Activated CD8-positive, alpha-beta memory T cell treated with anti-CD3 and anti-CD28 coated beads, Interleukin-2, amount 50 U/mL, for 1 hour (primary cell): ENCODE data around the gene PROB1.
"Not testable (repeated sequence)": the region's sequence is repeated elsewhere in the genome, so short reads cannot be mapped to it uniquely, and the experiment has no call there.

Experiments
- DNase-seq: peaks from one replicate; pipeline ENCODE4 v3.0.0-alpha.2; 2020; ENCODE audit errors: extremely low read depth

PROB1 gene

DNA sequence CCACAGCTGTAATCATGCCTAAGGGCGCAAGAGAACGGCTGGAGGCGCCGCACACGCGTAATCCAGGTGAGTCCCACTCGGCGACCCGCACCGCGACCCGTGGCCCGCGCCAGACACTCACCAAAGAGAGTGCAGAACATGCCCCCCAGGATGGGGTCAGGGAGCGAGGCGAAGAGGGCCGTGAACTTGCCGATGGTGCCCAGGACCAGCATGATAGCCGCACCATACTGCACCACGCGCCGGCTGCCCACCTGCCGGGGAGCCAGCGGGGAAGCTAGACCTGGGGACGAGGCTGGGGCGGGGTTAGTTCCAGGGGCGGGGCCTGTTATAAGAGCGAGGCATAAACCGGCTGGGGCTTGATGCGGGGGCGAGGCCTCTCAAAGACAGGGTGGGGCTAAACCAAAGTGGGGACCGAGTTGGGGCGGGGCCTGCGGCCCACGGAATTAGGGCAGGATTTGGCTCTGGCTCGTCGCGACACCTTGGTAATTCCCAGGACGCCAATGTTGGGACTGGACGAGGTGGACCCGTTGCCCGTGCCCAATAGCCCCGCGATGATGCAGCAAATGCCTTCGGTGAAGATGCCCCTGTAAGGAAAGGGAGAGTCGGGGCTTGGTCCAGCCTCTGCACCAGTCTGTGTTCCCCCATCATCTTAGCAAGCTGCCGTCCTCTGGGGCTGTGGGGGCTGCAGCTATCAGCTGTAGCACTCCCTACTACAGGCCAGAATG, 16.6 kb downstream of the PROB1 start:
- DNase-seq: no peak

DNA sequence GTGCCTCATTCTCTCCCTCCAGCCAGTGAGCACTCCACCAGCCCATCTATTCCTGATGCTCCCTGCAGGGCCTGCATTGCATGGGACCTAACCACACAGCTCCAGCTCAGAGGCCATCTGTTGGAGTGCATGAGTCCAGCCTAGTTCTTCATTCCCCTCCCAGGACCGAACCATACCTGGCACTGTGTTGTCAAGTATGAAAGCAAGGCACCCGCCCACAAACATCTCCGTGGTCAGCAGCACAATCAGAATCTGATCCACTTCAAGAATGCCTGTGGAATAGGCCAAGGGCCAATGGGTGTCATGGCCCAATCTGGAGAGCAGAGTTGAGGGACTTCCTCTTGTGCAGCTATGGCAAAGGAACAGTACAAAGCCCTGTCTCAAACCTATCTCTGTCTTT, 17.7 kb downstream of the PROB1 start:
- no peak for DNase-seq

DNA sequence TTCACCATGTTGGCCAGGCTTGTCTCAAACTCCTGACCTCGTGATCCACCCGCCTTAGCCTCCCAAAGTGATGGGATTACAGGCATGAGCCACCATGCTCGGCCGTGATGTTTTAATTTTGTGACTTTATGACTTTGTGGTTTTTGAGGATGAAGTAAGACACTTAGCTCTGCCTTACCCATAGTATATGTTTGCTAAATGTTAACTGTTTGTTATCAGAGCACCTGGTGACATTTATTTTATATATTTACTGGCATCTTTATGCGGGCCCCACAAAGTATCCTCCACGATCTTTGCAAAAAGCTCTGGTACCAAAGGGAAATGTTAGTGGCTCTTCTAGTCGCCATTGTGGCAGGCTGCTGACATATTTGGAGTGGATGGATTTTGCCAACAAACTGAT, 18.5 kb downstream of the PROB1 start:
- DNase-seq: no peak

DNA sequence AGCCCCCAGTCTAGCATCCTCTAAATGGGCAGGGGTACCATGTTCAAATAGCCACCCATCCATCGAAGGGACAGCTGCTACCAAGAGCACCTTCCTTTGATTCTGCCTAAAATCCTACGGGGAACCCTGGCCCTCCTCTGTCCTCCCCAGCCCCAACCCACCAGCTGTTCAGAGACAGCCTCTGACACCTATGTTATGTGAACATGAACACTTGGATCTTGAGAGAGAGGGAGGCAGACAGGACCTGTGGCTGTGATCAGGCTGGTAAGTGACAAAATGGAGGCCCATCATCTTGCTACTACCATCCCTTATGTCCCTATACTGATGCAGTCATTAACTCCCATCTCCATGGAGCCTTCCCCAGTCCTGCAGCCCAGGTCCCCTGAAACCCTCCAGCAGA, 20.0 kb downstream of the PROB1 start:
- no peak for DNase-seq

DNA sequence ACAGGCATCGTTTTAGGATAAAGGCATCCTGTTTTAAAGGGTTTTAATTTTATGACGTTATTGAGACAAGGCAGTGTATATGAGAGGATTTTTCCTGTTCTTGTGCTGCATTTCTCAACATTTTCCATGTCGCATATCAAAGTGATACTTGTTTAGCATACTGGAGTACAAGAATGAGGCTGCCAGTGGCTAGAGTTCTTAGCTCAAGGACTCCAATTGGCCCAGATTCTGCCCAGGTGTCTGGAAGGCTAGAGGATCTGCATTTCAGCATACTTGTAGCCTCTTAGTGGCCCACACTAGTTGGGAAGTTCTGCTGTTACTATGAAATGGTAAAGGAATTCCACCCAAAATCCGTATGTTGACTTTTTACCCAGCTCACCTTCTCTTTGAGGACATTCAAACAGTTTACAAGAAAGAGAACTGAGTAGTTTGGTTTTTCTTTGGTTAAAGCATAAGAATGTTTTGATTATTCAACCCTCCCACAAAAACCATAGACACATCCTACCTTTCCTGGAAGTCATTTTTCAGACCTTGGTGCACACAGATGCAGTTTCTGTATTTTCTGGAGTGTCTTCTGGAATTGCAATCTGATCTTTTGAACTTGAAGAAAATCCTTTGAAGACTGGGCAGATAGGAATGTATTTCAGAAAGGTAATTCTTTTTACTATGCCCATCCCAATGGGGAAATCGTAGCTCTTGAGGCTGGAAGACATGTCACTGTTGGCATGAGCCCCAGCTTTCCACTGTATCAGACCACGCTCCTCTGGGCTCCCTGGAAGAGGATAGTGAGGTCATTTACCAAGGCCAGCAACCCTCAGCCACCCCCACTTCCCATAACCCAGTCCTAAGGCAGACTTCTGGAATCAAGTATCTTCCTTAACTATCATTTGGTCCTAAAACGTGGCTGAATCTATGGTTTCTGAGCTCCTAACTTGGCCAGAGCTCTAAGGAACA, 23.1 kb downstream of the PROB1 start:
- DNase-seq: no peak

DNA sequence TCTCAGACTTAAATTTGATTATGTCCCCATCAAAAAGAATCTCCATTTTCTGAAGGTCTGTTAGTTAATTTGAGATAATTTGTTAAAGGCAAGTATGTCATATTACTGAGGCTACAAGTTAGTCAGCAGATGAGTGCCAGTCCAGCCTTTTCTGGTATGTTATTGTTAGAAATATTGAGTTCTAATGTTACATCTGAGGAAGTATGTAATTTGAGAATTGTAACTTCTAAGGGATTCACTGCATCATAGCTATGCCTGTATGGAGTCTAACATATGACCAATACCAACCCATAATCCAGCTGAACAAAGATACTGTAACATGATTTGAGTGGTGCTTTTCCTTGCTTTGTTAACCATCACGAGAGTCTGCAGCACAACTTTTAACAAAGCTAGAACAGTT, 25.7 kb downstream of the PROB1 start:
- DNase-seq: no peak

DNA sequence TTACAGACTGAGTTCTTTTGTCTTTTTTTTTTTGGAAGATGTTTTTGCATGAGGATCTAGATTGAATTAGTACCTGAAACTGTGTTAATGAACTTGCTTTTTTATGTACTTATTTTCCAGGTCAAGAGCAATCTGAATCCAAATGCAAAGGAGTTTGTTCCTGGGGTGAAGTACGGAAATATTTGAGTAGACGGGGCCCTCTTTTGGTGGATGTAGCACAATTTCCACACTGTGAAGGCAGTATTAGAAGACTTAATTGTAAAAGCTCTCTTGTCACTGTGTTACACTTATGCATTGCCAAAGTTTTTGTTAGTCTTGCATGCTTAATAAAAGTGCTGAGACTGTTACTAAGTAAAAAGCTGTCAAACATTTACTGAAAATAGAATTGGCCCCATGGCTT, 26.3 kb downstream of the PROB1 start:
- no peak for DNase-seq

DNA sequence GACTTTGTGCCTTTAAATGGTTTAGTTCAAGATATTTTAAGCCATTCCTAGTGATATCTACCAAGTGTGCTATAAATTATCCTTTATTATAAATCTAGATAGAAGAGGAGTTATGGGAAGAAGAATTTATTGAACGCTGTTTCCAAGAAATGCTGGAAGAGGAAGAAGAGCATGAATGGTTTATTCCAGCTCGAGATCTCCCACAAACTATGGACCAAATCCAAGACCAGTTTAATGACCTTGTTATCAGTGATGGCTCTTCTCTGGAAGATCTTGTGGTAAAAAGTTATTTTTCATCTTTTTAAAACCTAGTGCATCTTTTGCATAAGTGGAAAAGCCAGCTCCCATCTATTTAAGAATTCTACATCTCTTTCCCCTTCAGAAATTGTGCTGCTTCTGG, 30.4 kb downstream of the PROB1 start:
- no peak for DNase-seq

DNA sequence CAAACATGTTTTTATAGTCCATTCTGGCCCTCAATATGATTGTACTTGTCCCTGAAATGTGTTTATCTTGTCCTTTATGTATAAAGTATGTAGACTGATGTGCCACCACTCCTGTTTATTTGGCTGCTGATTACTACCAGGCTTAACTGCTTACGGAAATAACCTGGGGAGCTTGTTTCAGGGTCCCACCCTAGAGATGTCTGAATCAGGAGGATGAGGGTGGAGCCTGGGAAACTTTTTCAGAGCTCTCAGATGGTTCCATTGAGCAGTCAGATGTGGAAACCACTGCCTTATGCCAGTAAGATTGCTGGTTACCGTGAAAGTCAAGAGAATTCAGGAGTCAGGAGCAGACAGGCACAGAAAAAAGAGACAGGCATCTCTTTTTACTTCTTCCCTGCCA, 31.0 kb downstream of the PROB1 start:
- DNase-seq: no peak

DNA sequence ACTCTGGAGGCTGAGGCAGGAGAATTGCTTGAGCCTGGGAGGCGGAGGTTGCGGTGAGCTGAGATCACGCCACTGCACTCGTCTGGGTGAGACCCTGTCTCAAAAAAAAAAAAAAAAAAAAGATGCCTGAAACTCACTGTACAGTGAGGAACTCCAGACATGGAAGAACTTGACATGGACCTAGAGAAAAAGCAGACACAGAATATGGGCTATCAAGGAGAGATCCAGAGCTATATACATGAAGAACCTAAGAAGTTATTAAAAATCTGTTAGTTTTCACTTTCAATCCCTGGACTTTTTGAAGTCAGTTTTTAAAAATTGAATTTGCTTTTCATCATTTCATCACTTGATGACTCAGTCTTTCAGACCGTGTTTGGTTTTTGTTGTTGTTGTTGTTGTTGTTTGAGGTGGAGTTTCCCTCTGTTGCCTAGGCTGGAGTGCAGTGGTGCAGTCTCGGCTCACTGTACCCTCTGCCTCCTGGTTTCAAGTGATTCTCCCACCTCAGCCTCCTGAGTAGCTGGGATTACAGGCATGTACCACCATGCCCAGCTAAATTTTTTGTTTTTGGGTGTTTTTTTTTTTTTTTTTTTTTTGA, 33.0 kb downstream of the PROB1 start:
- no peak for DNase-seq

DNA sequence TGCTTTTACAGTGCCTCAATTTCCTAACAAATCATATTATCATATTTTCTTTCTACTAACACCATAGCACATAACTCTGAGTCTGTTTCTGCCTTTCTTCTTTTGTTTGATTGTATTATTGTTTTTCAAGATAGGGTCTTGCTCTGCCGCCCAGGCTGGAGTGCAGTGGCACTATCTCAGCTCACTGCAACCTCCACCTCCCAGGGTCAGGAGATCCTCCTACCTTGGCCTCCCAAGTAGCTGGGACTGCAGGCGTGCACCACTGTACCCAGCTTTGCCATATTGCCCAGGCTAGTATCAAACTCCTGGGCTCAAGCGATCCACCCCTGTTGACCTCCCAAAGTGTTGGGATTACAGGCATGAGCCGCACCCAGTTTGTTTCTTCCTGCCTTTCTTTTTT, 34.5 kb downstream of the PROB1 start:
- DNase-seq: no peak

DNA sequence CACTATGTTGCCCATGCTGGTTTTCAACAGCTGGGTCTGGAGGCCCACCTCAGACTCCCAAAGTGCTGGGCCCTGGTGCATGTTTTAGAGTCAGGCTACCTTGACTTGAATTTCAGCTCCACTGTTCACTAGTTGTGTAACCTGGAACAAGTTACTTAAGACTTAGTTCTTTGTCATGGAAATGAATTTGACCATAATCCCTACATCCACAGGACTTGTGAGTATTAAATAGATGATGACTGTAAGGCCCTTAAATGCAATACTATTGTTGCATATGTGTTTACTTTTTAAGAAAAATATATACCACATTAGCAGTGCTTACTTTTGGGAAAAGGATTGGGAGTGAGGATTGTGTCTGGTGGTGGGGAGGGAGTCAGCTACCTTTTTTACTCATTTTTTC, 36.8 kb downstream of the PROB1 start:
- no peak for DNase-seq

DNA sequence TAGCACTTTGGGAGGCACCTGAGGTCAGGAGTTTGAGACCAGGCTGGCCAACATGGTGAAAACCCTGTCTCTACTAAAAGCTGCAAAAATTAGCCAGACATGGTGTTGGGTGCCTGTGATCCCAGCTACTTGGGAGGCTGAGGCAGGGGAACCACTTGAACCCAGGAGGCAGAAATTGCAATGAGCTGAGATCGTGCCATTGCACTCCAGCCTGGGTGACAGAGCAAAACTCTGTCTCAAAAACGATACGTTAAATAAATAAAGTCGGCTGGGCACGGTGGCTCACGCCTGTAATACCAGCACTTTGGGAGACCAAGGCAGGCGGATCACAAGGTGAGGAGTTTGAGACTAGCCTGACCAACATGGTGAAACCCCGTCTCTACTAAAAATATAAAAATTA, 39.0 kb downstream of the PROB1 start:
- DNase-seq: not testable (repeated sequence)

DNA sequence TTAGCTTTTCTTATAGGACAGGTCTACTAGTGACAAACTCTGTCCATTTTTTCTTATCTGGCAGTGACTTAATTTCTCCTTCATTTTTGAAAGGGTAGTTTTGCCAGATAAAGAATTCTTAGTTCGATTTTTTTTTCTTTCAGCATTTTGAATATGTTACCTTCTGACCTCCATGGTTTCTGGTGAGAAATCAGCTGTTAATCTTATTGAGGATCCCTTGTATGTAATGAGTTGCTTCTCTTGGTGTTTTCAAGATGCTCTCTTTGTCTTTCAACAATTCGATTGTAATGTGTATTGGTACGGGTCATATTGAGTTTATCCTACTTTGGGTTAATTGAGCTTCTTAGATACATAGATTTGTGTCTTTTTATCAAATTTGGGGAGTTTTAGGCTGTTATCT, 40.7 kb downstream of the PROB1 start:
- no peak for DNase-seq

DNA sequence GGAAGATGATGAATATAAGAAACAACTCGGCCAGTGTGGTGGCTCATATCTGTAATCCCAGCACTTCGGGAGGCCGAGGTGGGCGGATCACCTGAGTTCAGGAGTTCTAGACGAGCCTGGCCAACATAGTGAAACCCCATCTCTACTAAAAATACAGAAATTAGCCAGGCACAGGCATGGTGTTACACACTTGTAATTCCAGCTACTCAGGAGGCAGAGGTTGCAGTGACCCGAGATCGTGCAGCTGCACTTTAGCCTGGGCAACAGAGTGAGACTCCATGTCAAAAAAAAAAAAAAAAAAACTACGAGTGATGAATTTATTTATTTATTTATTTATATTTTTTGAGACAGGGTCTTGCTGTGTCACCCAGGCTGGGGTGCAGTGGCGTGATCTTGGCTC, 47.0 kb downstream of the PROB1 start:
- DNase-seq: not testable (repeated sequence)

DNA sequence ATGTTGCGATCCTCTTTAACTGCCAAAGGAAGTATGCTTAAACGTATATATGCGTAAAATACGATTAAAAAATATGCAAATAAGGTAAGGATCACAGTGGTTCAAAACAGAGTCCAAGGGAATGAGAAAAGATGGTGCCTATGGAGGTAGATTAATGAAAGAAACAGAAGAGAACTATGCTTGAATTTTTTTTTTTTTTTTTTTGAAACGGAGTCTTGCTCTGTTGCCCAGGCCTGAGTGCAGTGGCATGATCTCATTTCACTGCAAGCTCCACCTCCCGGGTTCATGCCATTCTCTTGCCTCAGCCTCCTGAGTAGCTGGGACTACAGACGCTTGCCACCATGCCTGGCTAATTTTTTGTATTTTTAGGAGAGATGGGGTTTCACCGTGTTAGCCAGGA, 49.5 kb downstream of the PROB1 start:
- not testable (repeated sequence) for DNase-seq

DNA sequence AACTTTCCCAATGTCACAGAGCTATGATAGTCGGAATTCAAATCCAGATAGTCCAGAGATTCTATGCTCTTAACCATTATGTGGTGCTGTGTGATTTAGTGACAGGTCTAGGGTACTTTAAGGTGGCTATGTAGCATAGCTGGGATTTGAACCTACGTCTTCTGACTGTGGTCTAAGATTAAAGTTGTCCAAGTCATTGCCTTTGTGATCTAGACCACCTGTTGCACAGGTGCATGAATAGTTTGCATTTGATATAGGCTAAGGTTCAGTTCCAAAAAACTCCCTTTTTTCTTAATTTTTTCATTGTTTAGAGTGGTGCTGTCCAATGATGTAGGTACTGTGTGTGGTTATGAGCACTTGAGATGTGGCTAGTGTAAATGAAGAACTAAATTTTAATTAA, 50.7 kb downstream of the PROB1 start:
- no peak for DNase-seq

DNA sequence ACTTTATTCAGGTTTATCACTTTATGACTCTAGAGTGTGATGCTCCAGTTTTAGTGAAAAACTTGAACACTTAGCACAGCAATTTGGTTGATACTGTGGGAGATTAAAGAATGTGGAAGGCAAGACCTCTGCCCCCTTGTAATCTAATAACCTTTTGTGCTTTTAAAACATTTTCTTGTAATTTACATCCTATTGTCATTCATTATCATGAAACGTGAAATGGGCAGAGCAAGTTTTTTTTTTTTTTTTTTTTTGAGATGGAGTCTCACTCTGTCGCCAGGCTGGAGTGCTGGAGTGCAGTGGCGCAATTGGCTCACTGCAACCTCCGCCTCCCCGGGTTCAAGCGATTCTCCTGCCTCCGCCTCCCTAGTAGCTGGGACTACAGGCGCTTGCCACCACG, 51.4 kb downstream of the PROB1 start:
- DNase-seq: no peak

DNA sequence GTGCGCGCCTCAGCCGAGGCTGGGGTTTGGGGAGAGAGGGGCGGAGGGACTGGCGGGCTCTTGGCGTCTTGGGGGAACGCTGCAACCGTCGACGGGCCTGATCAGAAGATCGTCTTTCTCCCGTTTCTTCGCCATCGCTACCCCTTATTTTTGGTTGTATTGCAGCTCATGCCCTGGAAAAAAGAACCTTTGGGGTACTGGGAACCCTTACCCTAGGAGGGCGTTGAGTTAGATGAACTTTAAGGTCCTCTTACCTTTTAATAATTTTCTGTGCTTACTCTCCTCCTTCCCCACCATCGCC, 52.5 kb downstream of the PROB1 start:
- no peak for DNase-seq

DNA sequence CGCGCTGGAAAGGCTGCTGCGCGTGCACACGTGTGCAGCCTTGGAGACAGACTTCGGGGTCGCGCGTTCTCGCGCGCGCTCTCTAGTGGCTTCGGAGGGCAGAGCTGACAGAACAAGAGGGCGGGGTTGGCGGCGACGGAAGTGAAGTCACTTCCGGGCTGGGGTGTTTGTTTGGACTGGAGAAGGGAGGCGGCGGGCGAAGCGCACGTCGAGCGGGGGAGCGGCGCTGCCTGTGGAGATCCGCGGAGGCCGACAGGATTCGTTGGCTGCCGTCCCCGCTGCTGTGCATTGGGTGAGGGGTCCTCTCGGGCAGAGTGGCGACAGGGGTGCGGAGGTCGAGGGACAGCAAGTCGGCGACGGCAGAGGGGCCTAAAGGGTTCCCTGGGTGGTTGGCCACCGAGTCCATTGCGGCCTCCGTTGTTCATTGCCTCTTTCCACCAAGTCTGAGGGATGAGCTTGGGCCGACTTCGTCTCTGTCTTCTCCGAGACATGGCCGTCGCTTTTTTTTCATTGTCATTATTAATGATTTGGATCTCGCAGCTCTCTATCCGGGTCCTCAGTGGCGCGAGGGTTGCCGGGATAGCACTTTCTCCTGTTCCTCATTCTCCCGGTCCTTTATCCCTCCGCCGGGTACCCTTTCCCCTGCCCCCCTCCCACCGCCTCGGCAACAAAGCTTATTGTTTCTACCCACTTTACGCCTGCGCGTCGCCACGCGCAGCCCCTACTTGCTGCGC, 53.0 kb downstream of the PROB1 start, which contains the start of gene PAIP2:
Gene PAIP2, plus strand, starts transcription at position 166 of the 734 bp plus-strand sequence. CDS start 21,931 bp downstream, outside the sequence.
- peak; percentile 90 for DNase-seq

DNA sequence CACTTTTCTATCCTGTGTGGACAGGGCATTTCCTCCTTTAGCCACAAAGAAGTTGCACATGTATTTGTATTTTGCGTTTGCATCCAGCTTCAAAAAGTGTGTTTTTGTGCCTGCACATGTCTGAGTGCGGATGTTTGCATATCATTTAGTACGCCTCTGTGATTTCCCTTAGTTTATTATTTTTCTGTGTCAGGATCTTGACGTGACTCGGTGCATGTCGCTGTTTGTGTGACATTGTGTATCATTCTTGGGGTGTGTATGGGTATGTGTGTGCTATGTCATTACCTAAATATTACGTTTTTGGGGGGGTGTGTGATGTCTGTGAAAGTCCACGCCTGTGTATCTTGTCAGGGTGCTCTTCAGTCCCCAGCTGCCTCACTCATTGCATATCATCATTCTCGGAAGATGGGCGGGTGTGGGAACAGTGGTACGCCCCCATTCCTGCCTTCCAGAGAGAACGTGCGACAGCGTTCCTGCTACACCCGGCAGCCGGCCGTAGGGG, 53.7 kb downstream of the PROB1 start:
- DNase-seq: no peak
